Testis (tissue), 2 donors: Measurements from ENCODE around the gene ZNF282.

Experiments used
- POLR2A ChIP-seq: fragments of 450-650 bp; IDR thresholded peaks from one replicate; pipeline ENCODE4 v1.6.1; 2017; ENCODE audit warnings: antibody characterized with exemption, mild to moderate bottlenecking, moderate library complexity
- TF ChIP-seq, protein P1 (sequence below), 3 experiments: fragments of 450-650 bp in 2 of 3; fragments of 200-600 bp in 1 of 3; sonication (generic) in 1 of 3; IDR thresholded peaks; one replicate each; pipeline ENCODE4 v1.5.1; 2016 to 2019; ENCODE audit warnings: antibody characterized with exemption in 3 of 3, mild to moderate bottlenecking in 2 of 3, moderate library complexity in 1 of 3

DNA sequence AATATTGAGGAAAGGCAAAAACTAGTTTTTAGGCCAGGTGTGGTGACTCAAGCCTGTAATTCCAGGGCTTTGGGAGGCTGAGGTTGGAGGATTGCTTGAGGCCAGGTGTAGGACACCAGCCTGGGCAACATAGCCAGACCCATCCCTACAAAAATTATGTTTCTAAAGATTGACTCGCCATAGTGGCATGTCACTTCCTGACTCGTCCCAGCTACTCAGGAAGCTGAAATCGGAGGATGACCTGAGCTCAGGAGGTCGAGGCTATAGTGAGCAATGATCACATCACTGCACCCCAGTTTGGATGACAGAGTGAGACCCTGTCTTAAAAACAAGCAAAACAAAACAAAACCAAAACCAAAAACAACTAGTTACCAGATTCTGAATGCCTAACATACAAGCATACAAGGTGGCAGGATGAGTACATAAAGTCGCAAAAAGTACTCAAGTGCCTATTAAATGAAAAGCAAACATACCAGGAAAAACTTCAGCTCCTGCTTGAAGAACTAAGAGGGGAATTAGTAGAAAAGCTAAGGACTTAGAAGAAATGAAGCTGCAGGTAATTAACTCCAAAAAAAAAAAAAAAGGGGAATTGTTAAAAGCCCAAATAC, 34.0 kb upstream of the ZNF282 start:
- TF ChIP-seq, protein P1, sequence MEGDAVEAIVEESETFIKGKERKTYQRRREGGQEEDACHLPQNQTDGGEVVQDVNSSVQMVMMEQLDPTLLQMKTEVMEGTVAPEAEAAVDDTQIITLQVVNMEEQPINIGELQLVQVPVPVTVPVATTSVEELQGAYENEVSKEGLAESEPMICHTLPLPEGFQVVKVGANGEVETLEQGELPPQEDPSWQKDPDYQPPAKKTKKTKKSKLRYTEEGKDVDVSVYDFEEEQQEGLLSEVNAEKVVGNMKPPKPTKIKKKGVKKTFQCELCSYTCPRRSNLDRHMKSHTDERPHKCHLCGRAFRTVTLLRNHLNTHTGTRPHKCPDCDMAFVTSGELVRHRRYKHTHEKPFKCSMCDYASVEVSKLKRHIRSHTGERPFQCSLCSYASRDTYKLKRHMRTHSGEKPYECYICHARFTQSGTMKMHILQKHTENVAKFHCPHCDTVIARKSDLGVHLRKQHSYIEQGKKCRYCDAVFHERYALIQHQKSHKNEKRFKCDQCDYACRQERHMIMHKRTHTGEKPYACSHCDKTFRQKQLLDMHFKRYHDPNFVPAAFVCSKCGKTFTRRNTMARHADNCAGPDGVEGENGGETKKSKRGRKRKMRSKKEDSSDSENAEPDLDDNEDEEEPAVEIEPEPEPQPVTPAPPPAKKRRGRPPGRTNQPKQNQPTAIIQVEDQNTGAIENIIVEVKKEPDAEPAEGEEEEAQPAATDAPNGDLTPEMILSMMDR (IDR thresholded peaks at IDR 0.05), result no peak
- no peak for TF ChIP-seq POLR2A
